Chondrocyte (in vitro differentiated cells): ENCODE data around the gene SHOX. TPM values are rescaled to one million over a fixed set of nuclear protein-coding genes. Genes with fewer than 3 reads are reported as not detected.

Source experiments
- DNase-seq: peaks from one replicate; pipeline ENCODE4 v3.0.0; 2021; ENCODE audit warnings: mixed read lengths, low spot score
- H3K27ac Mint-ChIP-seq: one replicate; pipeline ENCODE4 v1.8.0; 2021; ENCODE audit warnings: mild to moderate bottlenecking, moderate library complexity, mixed read lengths; ENCODE audit not compliant: unreplicated experiment
- H3K27me3 Mint-ChIP-seq: 2 replicates; pipeline ENCODE4 v1.8.0; 2021; ENCODE audit warnings: low read depth, mixed read lengths
- H3K36me3 Mint-ChIP-seq: 2 replicates; pipeline ENCODE4 v1.8.0; 2021; ENCODE audit warnings: low read depth, mixed read lengths
- H3K4me1 Mint-ChIP-seq: 2 replicates; pipeline ENCODE4 v1.8.0; 2021; ENCODE audit warnings: low read depth, mild to moderate bottlenecking, mixed read lengths
- H3K4me3 Mint-ChIP-seq: one replicate; pipeline ENCODE4 v1.8.0; 2021; ENCODE audit warnings: mild to moderate bottlenecking, moderate library complexity, mixed read lengths; ENCODE audit not compliant: unreplicated experiment
- H3K9me3 Mint-ChIP-seq: 2 replicates; pipeline ENCODE4 v1.8.0; 2021; ENCODE audit warnings: low read depth, mixed read lengths
- total RNA-seq: library from RNA; stranded (reverse); gene quantifications from 3 replicates; pipeline ENCODE4 v1.2.1, GENCODE V29; 2021
- TF ChIP-seq, protein P1 (sequence below): fragments of 200-600 bp; sonication (generic); IDR thresholded peaks from 2 replicates; pipeline ENCODE4 v1.5.0; 2021; ENCODE audit warnings: antibody characterized with exemption, mild to moderate bottlenecking, moderate library complexity

Gene SHOX
- total RNA-seq, 1 donor from 2014 or later = not detected

- TF ChIP-seq, protein P1, sequence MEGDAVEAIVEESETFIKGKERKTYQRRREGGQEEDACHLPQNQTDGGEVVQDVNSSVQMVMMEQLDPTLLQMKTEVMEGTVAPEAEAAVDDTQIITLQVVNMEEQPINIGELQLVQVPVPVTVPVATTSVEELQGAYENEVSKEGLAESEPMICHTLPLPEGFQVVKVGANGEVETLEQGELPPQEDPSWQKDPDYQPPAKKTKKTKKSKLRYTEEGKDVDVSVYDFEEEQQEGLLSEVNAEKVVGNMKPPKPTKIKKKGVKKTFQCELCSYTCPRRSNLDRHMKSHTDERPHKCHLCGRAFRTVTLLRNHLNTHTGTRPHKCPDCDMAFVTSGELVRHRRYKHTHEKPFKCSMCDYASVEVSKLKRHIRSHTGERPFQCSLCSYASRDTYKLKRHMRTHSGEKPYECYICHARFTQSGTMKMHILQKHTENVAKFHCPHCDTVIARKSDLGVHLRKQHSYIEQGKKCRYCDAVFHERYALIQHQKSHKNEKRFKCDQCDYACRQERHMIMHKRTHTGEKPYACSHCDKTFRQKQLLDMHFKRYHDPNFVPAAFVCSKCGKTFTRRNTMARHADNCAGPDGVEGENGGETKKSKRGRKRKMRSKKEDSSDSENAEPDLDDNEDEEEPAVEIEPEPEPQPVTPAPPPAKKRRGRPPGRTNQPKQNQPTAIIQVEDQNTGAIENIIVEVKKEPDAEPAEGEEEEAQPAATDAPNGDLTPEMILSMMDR = no peak
- no peak for DNase-seq
- H3K4me3 Mint-ChIP-seq = no peak overlapping the region
- H3K36me3 Mint-ChIP-seq = no peaks in the 10 kb centered on the region
- no peak overlapping the region for H3K27ac Mint-ChIP-seq
- H3K9me3 Mint-ChIP-seq = peaks cover 3% of the 10 kb centered on the region
- H3K27me3 Mint-ChIP-seq = peaks cover 26% of the 10 kb centered on the region
- H3K4me1 Mint-ChIP-seq = no peaks in the 10 kb centered on the region
Measured at GRCh38 chrX:682892-683291, 52.3 kb downstream of the SHOX start.

GRCh38 chrX:683576-683975, 53.0 kb downstream of the SHOX start:
- Mint-ChIP-seq H3K9me3 (peaks cover 3% of the 10 kb centered on the region), H3K4me3 (no peak overlapping the region), H3K27ac (no peak overlapping the region), H3K27me3 (peaks cover 24% of the 10 kb centered on the region), H3K36me3 (no peaks in the 10 kb centered on the region), H3K4me1 (no peaks in the 10 kb centered on the region)
- TF ChIP-seq, protein P1 = no peak
- DNase-seq = peak; percentile 36

GRCh38 chrX:685120-686032, 54.8 kb downstream of the SHOX start:
- no peak overlapping the region for H3K4me3 Mint-ChIP-seq
- no peaks in the 10 kb centered on the region for H3K36me3 Mint-ChIP-seq
- DNase-seq = no peak
- TF ChIP-seq, protein P1 = no peak
- H3K4me1 Mint-ChIP-seq = no peaks in the 10 kb centered on the region
- H3K27ac Mint-ChIP-seq = no peak overlapping the region
- peaks cover 3% of the 10 kb centered on the region for H3K9me3 Mint-ChIP-seq
- peaks cover 18% of the 10 kb centered on the region for H3K27me3 Mint-ChIP-seq

DNA sequence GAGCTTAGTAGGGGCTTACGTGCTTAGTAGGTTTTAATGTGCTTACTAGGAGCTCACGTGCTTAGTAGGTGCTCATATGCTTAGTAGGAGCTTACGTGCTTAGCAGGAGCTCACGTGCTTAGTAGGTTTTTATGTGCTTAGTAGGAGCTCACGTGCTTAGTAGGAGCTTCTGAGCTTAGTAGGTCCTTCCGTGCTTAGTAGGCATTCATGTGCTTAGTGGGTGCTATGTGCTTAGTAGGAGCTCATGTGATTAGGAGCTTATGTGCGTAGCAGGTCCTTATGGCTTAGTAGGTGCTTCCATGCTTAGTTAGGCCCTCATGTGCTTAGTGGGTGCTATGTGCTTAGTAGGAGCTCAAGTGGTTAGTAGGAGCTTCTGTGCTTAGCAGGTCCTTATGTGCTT, 59.4 kb downstream of the SHOX start:
- DNase-seq = no peak
- no peaks in the 10 kb centered on the region for H3K4me1 Mint-ChIP-seq
- TF ChIP-seq, protein P1 = no peak
- no peak overlapping the region for H3K4me3 Mint-ChIP-seq
- no peak overlapping the region for H3K27ac Mint-ChIP-seq
- no peaks in the 10 kb centered on the region for H3K36me3 Mint-ChIP-seq
- H3K27me3 Mint-ChIP-seq = no peaks in the 10 kb centered on the region
- H3K9me3 Mint-ChIP-seq = peaks cover 10% of the 10 kb centered on the region

DNA sequence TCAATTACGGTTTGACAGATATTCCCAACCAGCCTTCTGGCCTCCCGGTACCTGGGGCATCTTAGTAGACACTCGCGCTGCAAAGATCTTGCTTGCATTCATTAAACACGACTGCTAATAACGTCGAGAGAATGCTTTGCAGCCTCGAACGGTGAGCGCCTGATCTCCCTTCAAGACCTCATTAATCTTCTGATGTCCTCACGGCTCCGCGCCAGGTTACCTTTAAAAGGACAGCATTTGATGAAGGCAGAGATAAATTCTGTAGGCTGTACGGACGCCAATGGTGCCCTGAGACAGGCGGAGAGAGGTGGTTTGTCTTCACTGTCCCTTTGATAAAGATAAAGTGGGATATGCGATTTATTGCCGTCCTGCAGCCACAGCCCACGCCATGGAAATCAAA, 64.2 kb downstream of the SHOX start:
- Mint-ChIP-seq H3K27me3 (no peaks in the 10 kb centered on the region), H3K9me3 (peaks cover 20% of the 10 kb centered on the region), H3K27ac (no peak overlapping the region), H3K4me1 (no peaks in the 10 kb centered on the region), H3K4me3 (no peak overlapping the region), H3K36me3 (no peaks in the 10 kb centered on the region)
- peak; percentile 41 for DNase-seq
- TF ChIP-seq, protein P1 = no peak
